ENCODE measurements around the gene RFTN1. TPM values are rescaled to one million over a fixed set of nuclear protein-coding genes. Genes with fewer than 3 reads are reported as not detected.

Gene RFTN1
- total RNA-seq, 1 donor from 2014 or later = 53.4 TPM

- Mint-ChIP-seq H3K27ac (ENCODE audit: unreplicated experiment) (no peak overlapping the region), H3K36me3 (ENCODE audit: low read depth) (peaks cover 14% of the 10 kb centered on the region), H3K4me1 (ENCODE audit: low read depth) (peaks cover 11% of the 10 kb centered on the region), H3K27me3 (ENCODE audit: low read depth) (no peaks in the 10 kb centered on the region), H3K4me3 (ENCODE audit: unreplicated experiment) (no peak overlapping the region), H3K9me3 (ENCODE audit: low read depth) (peaks cover 1% of the 10 kb centered on the region)
- no peak for TF ChIP-seq CTCF (IDR thresholded peaks at IDR 0.05)
- DNase-seq (ENCODE audit: low spot score) = no peak
Measured at GRCh38 chr3:16302082-16302631, 211.3 kb downstream of the RFTN1 start.

- no peak for DNase-seq (ENCODE audit: low spot score)
- Mint-ChIP-seq H3K4me3 (ENCODE audit: unreplicated experiment) (no peak overlapping the region), H3K9me3 (ENCODE audit: low read depth) (peaks cover 3% of the 10 kb centered on the region), H3K4me1 (ENCODE audit: low read depth) (peaks cover 11% of the 10 kb centered on the region), H3K36me3 (ENCODE audit: low read depth) (peaks cover 17% of the 10 kb centered on the region), H3K27ac (ENCODE audit: unreplicated experiment) (no peak overlapping the region), H3K27me3 (ENCODE audit: low read depth) (no peaks in the 10 kb centered on the region)
- no peak for TF ChIP-seq CTCF (IDR thresholded peaks at IDR 0.05)
Measured at GRCh38 chr3:16301507-16301906, 212.0 kb downstream of the RFTN1 start.

- Mint-ChIP-seq H3K9me3 (ENCODE audit: low read depth) (peaks cover 3% of the 10 kb centered on the region), H3K4me1 (ENCODE audit: low read depth) (peaks cover 11% of the 10 kb centered on the region), H3K27ac (ENCODE audit: unreplicated experiment) (no peak overlapping the region), H3K36me3 (ENCODE audit: low read depth) (peaks cover 20% of the 10 kb centered on the region), H3K27me3 (ENCODE audit: low read depth) (no peaks in the 10 kb centered on the region), H3K4me3 (ENCODE audit: unreplicated experiment) (no peak overlapping the region)
- no peak for TF ChIP-seq CTCF (IDR thresholded peaks at IDR 0.05)
- no peak for DNase-seq (ENCODE audit: low spot score)
Measured at GRCh38 chr3:16300881-16301359, 212.6 kb downstream of the RFTN1 start.

GRCh38 chr3:16300307-16300706, 213.2 kb downstream of the RFTN1 start:
- H3K4me3 Mint-ChIP-seq (ENCODE audit: unreplicated experiment) = no peak overlapping the region
- no peak overlapping the region for H3K27ac Mint-ChIP-seq (ENCODE audit: unreplicated experiment)
- no peaks in the 10 kb centered on the region for H3K27me3 Mint-ChIP-seq (ENCODE audit: low read depth)
- peaks cover 3% of the 10 kb centered on the region for H3K9me3 Mint-ChIP-seq (ENCODE audit: low read depth)
- H3K36me3 Mint-ChIP-seq (ENCODE audit: low read depth) = peaks cover 26% of the 10 kb centered on the region
- no peak for TF ChIP-seq CTCF (IDR thresholded peaks at IDR 0.05)
- no peak for DNase-seq (ENCODE audit: low spot score)
- H3K4me1 Mint-ChIP-seq (ENCODE audit: low read depth) = peaks cover 11% of the 10 kb centered on the region

GRCh38 chr3:16299746-16300145, 213.8 kb downstream of the RFTN1 start:
- TF ChIP-seq CTCF (IDR thresholded peaks at IDR 0.05) = no peak
- Mint-ChIP-seq H3K4me1 (ENCODE audit: low read depth) (peaks cover 11% of the 10 kb centered on the region), H3K9me3 (ENCODE audit: low read depth) (peaks cover 3% of the 10 kb centered on the region), H3K4me3 (ENCODE audit: unreplicated experiment) (no peak overlapping the region), H3K27me3 (ENCODE audit: low read depth) (no peaks in the 10 kb centered on the region), H3K36me3 (ENCODE audit: low read depth) (peaks cover 27% of the 10 kb centered on the region), H3K27ac (ENCODE audit: unreplicated experiment) (no peak overlapping the region)
- DNase-seq (ENCODE audit: low spot score) = no peak
